ENCODE data around the gene PDE6D. TPM values are rescaled to one million over a fixed set of nuclear protein-coding genes. Genes with fewer than 3 reads are reported as not detected.
A peak's percentile ranks its signal among the peaks of the same experiment; 100 is the strongest.

Gene PDE6D
- total and polyA plus RNA-seq, 2 of the 13 experiments (the other 11 are each of a cell fraction or from before 2014, with no cell fraction given) = 14.1 to 23.2 TPM

DNA sequence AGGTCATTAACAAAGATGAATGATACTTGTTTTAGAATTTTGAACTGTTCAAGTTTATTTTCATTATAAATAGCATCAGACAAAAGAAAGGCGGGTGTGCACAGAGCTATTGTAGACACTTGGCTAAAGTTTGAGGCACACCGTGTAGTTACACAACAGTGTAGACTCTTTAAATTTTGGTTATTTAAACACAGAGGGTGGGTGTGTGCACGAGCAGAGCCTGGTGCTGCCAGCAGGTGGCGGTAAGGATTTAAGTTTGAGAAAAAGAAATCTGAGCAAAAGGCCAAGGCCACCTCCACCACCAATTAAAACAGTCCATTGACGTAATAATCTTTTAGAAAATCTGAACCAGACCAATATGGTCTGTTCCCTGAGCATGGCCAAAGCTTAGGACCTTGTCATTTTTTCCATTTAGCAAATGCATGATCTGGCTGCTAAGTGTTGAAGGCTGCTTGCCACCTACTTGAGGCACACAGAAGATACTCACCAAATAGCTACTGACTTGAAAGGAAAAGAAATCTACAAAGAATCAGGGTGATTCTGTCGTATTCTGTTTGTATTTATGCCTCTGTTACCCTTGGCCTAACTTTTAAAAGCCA, 19.5 kb upstream of the PDE6D start (continued):
- TF ChIP-seq TCF12 (IDR thresholded peaks at IDR 0.05) (no peak), TCF12 (CRISPR knock-in tag; IDR thresholded peaks at IDR 0.05) (no peak), FOXO4 (CRISPR knock-in tag; conservative IDR thresholded peaks at IDR 0.05) (no peak), RERE (CRISPR knock-in tag; IDR thresholded peaks at IDR 0.05; ENCODE audit: low read depth) (no peak), SRSF4 (IDR thresholded peaks at IDR 0.05; ENCODE audit: low read depth, low read length, poor library complexity, severe bottlenecking) (no peak), ZSCAN22 (CRISPR knock-in tag; IDR thresholded peaks at IDR 0.05) (no peak), HHEX (CRISPR knock-in tag; IDR thresholded peaks at IDR 0.05) (no peak), ARNT2 (CRISPR knock-in tag; IDR thresholded peaks at IDR 0.05; ENCODE audit: low read depth) (no peak), ZNF777 (CRISPR knock-in tag; IDR thresholded peaks at IDR 0.05) (no peak), CBX2 (IDR thresholded peaks at IDR 0.05; ENCODE audit: low read depth, low read length) (no peak), CBX2 (CRISPR knock-in tag; IDR thresholded peaks at IDR 0.05; ENCODE audit: low read depth) (no peak), TBX3 (IDR thresholded peaks at IDR 0.05; ENCODE audit: borderline replicate concordance) (no peak), PRPF4 (IDR thresholded peaks at IDR 0.05; ENCODE audit: low read depth, low read length, poor library complexity, severe bottlenecking) (no peak), ZNF780A (CRISPR knock-in tag; IDR thresholded peaks at IDR 0.05) (no peak), ZNF335 (CRISPR knock-in tag; IDR thresholded peaks at IDR 0.05) (no peak), HDAC2 (CRISPR knock-in tag; IDR thresholded peaks at IDR 0.05) (no peak), ZNF232 (CRISPR knock-in tag; IDR thresholded peaks at IDR 0.05; ENCODE audit: borderline replicate concordance) (no peak), SIN3B (IDR thresholded peaks at IDR 0.05; ENCODE audit: low read length) (no peak), ZNF12 (CRISPR knock-in tag; IDR thresholded peaks at IDR 0.05) (no peak), PCBP2 (optimal IDR thresholded peaks at IDR 0.05; ENCODE audit: low read depth, low read length, poor library complexity, severe bottlenecking) (no peak), TEF (CRISPR knock-in tag; IDR thresholded peaks at IDR 0.05) (peak; percentile 76; the same call in 1 of the 2 replicates), NFIC (IDR thresholded peaks at IDR 0.05; ENCODE audit: low read length) (no peak), ETV6 (CRISPR knock-in tag; conservative IDR thresholded peaks at IDR 0.05) (no peak), GFI1 (CRISPR knock-in tag; IDR thresholded peaks at IDR 0.05; ENCODE audit: borderline replicate concordance) (peak; percentile 20; the same call in 1 of the 2 replicates)
